ENCODE measurements around the gene SMIM20.

DNA sequence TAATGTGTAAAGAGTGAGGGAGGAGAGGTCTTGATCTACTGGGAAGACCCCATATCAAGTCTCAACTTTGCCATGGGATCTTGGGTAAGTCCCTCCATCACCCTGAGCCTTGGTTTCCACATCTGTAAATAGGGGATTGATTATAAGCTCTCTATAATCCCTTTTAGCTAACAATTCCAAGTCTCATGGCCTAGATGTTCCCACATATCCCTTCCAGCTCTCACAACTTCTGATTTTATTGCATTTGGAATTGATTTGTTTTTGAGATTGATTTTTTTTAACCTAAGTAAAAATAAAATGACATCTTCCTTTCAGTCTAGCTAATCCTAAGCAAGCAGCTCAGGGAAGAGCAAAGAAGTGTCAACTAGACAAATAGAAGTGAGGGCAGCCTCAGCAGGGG lies 29.8 kb downstream of the SMIM20 start:
- TF ChIP-seq CTCF (IDR thresholded peaks at IDR 0.05; ENCODE audit: borderline replicate concordance, extremely low read depth, low read length, poor library complexity, severe bottlenecking) (no peak), EZH2 (IDR thresholded peaks at IDR 0.05; ENCODE audit: borderline replicate concordance, low read depth, low read length, severe bottlenecking) (no peak)
